ENCODE results near the gene WEE1. TPM values are rescaled to one million over a fixed set of nuclear protein-coding genes. Genes with fewer than 3 reads are reported as not detected.

Gene WEE1
- total and polyA plus RNA-seq, 2 experiments from 2014 or later = 92.5 to 95.9 TPM

DNA sequence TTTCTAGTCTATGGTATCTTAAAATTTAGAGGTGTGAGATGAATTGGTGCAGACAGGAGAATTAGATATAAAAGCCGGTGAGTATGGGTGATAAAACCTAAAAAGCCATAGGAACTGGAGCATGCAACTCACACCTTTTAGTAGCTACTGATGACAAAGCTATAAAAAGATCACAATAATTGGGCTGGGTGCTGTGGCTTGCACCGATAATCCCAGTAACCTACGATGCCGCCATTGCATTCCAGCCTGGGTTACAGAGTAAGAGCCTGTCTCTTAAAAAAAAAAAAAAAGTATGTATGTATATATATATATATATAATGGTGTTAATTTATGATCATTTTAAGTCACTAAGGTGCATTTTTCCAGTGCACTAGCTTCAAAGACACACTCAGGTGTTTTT is 17.2 kb downstream of the WEE1 start:
- peak overlapping the region; percentile 57 for H3K27ac ChIP-seq
- H3K9me3 ChIP-seq (ENCODE audit: low read depth) = no peaks in the 10 kb centered on the region
- H3K4me1 ChIP-seq (ENCODE audit: low read depth) = no peaks in the 10 kb centered on the region
- H3K36me3 ChIP-seq = peaks cover 47% of the 10 kb centered on the region
- no peak for DNase-seq (ENCODE audit: low read depth in 1 of 2, low spot score in 1 of 2)
- H3K4me3 ChIP-seq = no peak overlapping the region
- no peaks in the 10 kb centered on the region for H3K27me3 ChIP-seq
- TF ChIP-seq, protein P1, sequence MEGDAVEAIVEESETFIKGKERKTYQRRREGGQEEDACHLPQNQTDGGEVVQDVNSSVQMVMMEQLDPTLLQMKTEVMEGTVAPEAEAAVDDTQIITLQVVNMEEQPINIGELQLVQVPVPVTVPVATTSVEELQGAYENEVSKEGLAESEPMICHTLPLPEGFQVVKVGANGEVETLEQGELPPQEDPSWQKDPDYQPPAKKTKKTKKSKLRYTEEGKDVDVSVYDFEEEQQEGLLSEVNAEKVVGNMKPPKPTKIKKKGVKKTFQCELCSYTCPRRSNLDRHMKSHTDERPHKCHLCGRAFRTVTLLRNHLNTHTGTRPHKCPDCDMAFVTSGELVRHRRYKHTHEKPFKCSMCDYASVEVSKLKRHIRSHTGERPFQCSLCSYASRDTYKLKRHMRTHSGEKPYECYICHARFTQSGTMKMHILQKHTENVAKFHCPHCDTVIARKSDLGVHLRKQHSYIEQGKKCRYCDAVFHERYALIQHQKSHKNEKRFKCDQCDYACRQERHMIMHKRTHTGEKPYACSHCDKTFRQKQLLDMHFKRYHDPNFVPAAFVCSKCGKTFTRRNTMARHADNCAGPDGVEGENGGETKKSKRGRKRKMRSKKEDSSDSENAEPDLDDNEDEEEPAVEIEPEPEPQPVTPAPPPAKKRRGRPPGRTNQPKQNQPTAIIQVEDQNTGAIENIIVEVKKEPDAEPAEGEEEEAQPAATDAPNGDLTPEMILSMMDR (IDR thresholded peaks at IDR 0.05; ENCODE audit: low read depth, low read length) = no peak

DNA sequence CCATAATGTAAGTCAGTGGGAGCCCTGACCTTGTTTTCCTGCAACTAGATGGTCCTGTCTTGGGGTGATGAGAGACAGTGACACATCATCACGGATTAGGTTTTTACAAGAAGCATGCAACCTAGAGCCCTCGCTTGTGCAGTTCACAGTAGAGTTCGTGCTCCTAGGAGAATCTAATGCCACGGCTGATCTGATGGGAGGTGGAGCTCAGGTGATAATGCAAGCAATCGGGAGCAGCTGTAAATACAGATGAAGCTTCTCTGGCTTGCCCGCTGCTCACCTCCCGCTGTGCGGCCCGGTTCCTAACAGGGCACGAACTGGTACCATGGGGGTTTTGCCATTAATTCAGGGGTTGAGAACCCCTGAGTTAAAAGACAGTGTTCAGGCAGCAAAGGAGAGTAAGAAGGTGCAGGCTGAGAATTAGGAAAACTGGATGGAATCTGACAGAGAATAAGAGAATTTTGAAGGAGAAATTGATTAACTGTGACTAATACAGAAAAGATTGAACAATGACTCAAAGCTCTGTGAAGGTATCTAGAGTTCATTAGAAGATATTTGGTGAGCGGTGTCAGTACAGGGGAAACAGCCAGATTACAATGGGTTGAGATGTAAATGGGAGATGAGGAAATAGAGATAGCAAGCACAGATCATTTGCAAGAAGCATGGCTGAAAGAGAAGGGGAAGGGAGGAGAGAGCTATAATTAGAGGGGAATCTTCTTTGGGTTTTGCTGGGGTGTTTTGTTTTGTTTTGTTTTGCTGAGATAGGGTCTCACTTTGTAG is 21.0 kb downstream of the WEE1 start:
- no peaks in the 10 kb centered on the region for H3K27me3 ChIP-seq

DNA sequence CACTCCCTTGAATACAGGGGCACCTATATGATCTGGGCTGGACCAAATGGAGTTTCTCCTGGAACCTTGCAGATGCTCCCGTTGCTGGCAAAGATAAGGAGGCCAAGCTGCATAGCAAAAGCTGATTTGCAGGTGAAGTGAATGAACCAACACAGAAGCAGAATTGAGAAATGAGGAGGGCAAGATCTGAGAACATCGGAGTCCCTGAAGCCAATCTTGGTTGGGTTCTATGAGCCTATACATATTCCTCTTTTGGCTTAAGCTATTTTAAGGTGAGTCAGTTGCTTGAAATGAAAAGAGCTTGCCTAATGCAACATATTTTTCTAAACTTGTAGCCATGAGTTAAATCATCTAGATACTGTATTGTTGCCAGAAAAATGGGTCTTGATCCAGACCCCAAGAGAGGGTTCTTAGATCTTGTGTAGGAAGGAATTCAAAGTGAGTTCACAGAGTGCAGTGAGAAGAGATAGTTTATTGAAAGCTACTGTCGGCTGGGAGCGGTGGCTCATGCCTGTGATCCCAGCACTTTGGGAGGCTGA is 23.5 kb downstream of the WEE1 start:
- no peak for DNase-seq (ENCODE audit: low read depth in 1 of 2, low spot score in 1 of 2)
- no peaks in the 10 kb centered on the region for H3K9me3 ChIP-seq (ENCODE audit: low read depth)
- H3K4me1 ChIP-seq (ENCODE audit: low read depth) = no peaks in the 10 kb centered on the region
- no peaks in the 10 kb centered on the region for H3K27me3 ChIP-seq
- TF ChIP-seq, protein P1 (IDR thresholded peaks at IDR 0.05; ENCODE audit: low read depth, low read length) = no peak
- no peak overlapping the region for H3K27ac ChIP-seq
- H3K36me3 ChIP-seq = no peaks in the 10 kb centered on the region
- H3K4me3 ChIP-seq = no peak overlapping the region

More for the DNA sequence above, 21.0 kb downstream of the WEE1 start:
- Histone ChIP-seq H3K4me3 (no peak overlapping the region), H3K36me3 (peaks cover 10% of the 10 kb centered on the region), H3K4me1 (ENCODE audit: low read depth) (no peaks in the 10 kb centered on the region), H3K27ac (no peak overlapping the region), H3K9me3 (ENCODE audit: low read depth) (no peaks in the 10 kb centered on the region)
- TF ChIP-seq, protein P1 (IDR thresholded peaks at IDR 0.05; ENCODE audit: low read depth, low read length) = no peak
- DNase-seq (ENCODE audit: low read depth in 1 of 2, low spot score in 1 of 2) = no peak

DNA sequence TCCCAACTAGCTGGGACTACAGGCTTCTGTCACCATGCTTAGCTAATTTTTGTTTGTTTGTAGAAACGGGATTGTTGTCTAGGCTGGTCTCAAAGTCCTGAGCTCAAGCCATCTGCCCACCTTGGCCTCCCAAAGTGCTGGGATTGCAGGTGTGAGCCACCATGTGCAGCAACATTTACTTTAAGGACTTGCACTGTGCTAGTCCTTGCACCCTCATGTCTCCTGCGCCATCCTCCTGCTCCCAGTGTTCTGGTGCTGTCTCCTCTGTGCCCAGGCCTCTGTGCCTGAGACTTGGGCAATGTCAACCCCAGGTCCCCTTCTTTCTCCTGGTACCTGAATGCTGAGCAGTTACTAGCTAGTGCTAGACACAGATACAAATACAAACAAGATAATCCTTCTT is 26.7 kb downstream of the WEE1 start:
- TF ChIP-seq, protein P1 (IDR thresholded peaks at IDR 0.05; ENCODE audit: low read depth, low read length) = no peak
- Histone ChIP-seq H3K4me3 (no peak overlapping the region), H3K27ac (no peak overlapping the region), H3K9me3 (ENCODE audit: low read depth) (no peaks in the 10 kb centered on the region), H3K4me1 (ENCODE audit: low read depth) (no peaks in the 10 kb centered on the region), H3K27me3 (no peaks in the 10 kb centered on the region), H3K36me3 (no peaks in the 10 kb centered on the region)
- DNase-seq (ENCODE audit: low read depth in 1 of 2, low spot score in 1 of 2) = no peak

DNA sequence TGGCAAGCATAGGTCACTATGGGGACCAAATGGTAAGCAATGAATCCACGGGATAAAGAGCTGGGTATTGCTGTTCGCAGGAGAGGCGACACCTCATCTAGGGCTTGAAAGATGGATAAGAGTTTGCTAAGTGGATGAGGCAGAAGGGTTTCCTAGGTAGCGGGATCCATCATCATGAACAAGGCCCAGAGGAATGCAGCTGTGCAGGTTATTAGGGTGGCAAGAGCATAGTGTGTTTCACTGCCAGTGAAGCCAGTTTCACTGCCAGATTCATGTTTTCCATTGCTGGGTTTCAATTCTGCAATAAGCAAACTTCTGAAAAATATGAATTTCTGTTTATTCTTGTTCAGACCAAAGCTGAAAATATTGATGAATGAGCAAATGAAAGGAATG is 27.2 kb downstream of the WEE1 start:
- Histone ChIP-seq H3K27me3 (no peaks in the 10 kb centered on the region), H3K9me3 (ENCODE audit: low read depth) (no peaks in the 10 kb centered on the region), H3K4me3 (no peak overlapping the region), H3K27ac (no peak overlapping the region), H3K36me3 (no peaks in the 10 kb centered on the region), H3K4me1 (ENCODE audit: low read depth) (no peaks in the 10 kb centered on the region)
- TF ChIP-seq, protein P1 (IDR thresholded peaks at IDR 0.05; ENCODE audit: low read depth, low read length) = no peak
- DNase-seq (ENCODE audit: low read depth in 1 of 2, low spot score in 1 of 2) = no peak

Data from cardiac muscle cell (in vitro differentiated cells and primary cell).